Anterior cingulate cortex (tissue), 58 donors: Measurements from ENCODE around the gene RALGPS2.

Experiments
- DNase-seq, 58 donors: peaks; one replicate each; lab custom pipeline; 2025; lab: John Stamatoyannopoulos, UW

RALGPS2 gene

GRCh38 chr1:178724728-178725465, at the start of gene RALGPS2:
Gene RALGPS2 (plus strand): TSS chr1:178725244. CDS start chr1:178776765, 51,521 bp downstream.
- peak in 52 of 58 donors; percentile 7 to 78 (median 50) for DNase-seq

GRCh38 chr1:178679237-178679636, 45.8 kb upstream of the RALGPS2 start:
- no peak for DNase-seq

GRCh38 chr1:178682429-178682828, 42.6 kb upstream of the RALGPS2 start:
- no peak for DNase-seq

GRCh38 chr1:178682886-178683285, 42.2 kb upstream of the RALGPS2 start:
- no peak for DNase-seq

- no peak for DNase-seq
Observed at GRCh38 chr1:178683291-178683690, 41.8 kb upstream of the RALGPS2 start.

GRCh38 chr1:178684111-178684510, 40.9 kb upstream of the RALGPS2 start:
- no peak for DNase-seq

GRCh38 chr1:178684542-178685000, 40.5 kb upstream of the RALGPS2 start:
- no peak for DNase-seq

GRCh38 chr1:178686407-178686806, 38.6 kb upstream of the RALGPS2 start:
- DNase-seq, result no peak

- DNase-seq, result no peak
Observed at GRCh38 chr1:178688244-178688643, 36.8 kb upstream of the RALGPS2 start.

GRCh38 chr1:178689769-178690168, 35.3 kb upstream of the RALGPS2 start:
- DNase-seq, result no peak

GRCh38 chr1:178690496-178690895, 34.5 kb upstream of the RALGPS2 start:
- no peak for DNase-seq

- DNase-seq, result no peak
Observed at GRCh38 chr1:178692564-178693327, 32.3 kb upstream of the RALGPS2 start.

- DNase-seq, result no peak
Observed at GRCh38 chr1:178693366-178693765, 31.7 kb upstream of the RALGPS2 start.

GRCh38 chr1:178694923-178695525, 30.0 kb upstream of the RALGPS2 start:
- DNase-seq, result no peak

GRCh38 chr1:178702146-178702545, 22.9 kb upstream of the RALGPS2 start:
- no peak for DNase-seq

- DNase-seq, result no peak
Observed at GRCh38 chr1:178704833-178705232, 20.2 kb upstream of the RALGPS2 start.

GRCh38 chr1:178706432-178706831, 18.6 kb upstream of the RALGPS2 start:
- DNase-seq, result no peak

GRCh38 chr1:178713259-178713658, 11.8 kb upstream of the RALGPS2 start:
- no peak for DNase-seq

GRCh38 chr1:178714453-178714852, 10.6 kb upstream of the RALGPS2 start:
- DNase-seq, result no peak

GRCh38 chr1:178716111-178716510, 8.9 kb upstream of the RALGPS2 start:
- no peak for DNase-seq

GRCh38 chr1:178718520-178718919, 6.5 kb upstream of the RALGPS2 start:
- no peak for DNase-seq
